Hepatic stellate cell (primary cell): ENCODE measurements around the gene PLXNA4.

Source experiments
- DNase-seq: peaks from one replicate; pipeline ENCODE4 v3.0.0; 2011; ENCODE audit warnings: low spot score

Gene PLXNA4

GRCh38 chr7:132435016-132435990 is 141.0 kb downstream of the PLXNA4 start:
- DNase-seq, result no peak

- no peak for DNase-seq
These were observed 142.2 kb downstream of the PLXNA4 start for GRCh38 chr7:132434041-132434440.

GRCh38 chr7:132433301-132433700 is 143.0 kb downstream of the PLXNA4 start:
- no peak for DNase-seq

GRCh38 chr7:132430861-132431822 is 145.1 kb downstream of the PLXNA4 start:
- DNase-seq, result peak; percentile 76

- no peak for DNase-seq
These were observed 146.0 kb downstream of the PLXNA4 start for GRCh38 chr7:132430041-132430855.

GRCh38 chr7:132429181-132429580 is 147.1 kb downstream of the PLXNA4 start:
- DNase-seq, result no peak

- DNase-seq, result no peak
These were observed 147.9 kb downstream of the PLXNA4 start for GRCh38 chr7:132428247-132428919.

- DNase-seq, result no peak
These were observed 150.3 kb downstream of the PLXNA4 start for GRCh38 chr7:132425942-132426341.

GRCh38 chr7:132424821-132425724 is 151.2 kb downstream of the PLXNA4 start:
- no peak for DNase-seq

GRCh38 chr7:132424277-132424676 is 152.0 kb downstream of the PLXNA4 start:
- no peak for DNase-seq

GRCh38 chr7:132423594-132424200 is 152.6 kb downstream of the PLXNA4 start:
- no peak for DNase-seq

- DNase-seq, result no peak
These were observed 153.7 kb downstream of the PLXNA4 start for GRCh38 chr7:132422502-132423111.

GRCh38 chr7:132420527-132420926 is 155.7 kb downstream of the PLXNA4 start:
- DNase-seq, result no peak

- no peak for DNase-seq
These were observed 156.7 kb downstream of the PLXNA4 start for GRCh38 chr7:132419542-132419941.

- DNase-seq, result no peak
These were observed 157.4 kb downstream of the PLXNA4 start for GRCh38 chr7:132418840-132419239.

- no peak for DNase-seq
These were observed 159.0 kb downstream of the PLXNA4 start for GRCh38 chr7:132417103-132417906.

GRCh38 chr7:132416395-132416794 is 159.9 kb downstream of the PLXNA4 start:
- no peak for DNase-seq

GRCh38 chr7:132415259-132415658 is 161.0 kb downstream of the PLXNA4 start:
- DNase-seq, result no peak
